ENCODE measurements around the gene KIF1B.

DNA sequence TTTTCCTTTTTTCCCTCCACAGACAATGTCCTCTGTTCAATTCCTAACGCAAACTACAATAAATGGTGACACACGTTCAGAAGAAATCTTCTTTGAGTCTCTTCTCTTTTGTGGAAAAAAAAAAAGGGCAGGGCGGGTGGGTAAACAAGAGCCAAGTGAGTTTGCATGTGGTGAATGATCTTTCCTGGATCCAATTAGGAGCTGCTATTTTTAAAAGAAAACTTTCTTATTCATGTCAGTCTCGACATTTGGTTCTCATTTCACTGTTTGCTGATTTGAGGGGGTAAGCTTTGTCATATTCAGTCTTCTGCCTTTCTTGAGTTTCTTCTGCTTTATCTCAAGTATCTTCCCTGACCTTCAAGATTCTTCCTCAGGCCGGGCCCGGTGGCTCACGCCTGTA is 29.2 kb upstream of the KIF1B start:
- TF ChIP-seq POLR2AphosphoS5 (IDR thresholded peaks at IDR 0.05; ENCODE audit: low read depth, low read length) (no peak), POLR2A (IDR thresholded peaks at IDR 0.05; ENCODE audit: low read depth, low read length) (no peak)
